ENCODE measurements around the gene DFFA.
A peak's percentile ranks its signal among the peaks of the same experiment; 100 is the strongest.

DFFA gene

GRCh38 chr1:10472220-10473144 lies at the start of gene DFFA:
Gene DFFA (minus strand): TSS chr1:10472529. CDS start chr1:10472458, 71 bp downstream.
- Mint-ChIP-seq H3K27ac (peak within 1 kb of the TSS; percentile 96), H3K4me1 (peaks cover 56% of the 10 kb centered on the region), H3K9me3 (peaks cover 2% of the 10 kb centered on the region), H3K27me3 (no peaks in the 10 kb centered on the region), H3K4me3 (peak within 1 kb of the TSS; percentile 98), H3K36me3 (peaks cover 9% of the 10 kb centered on the region)
- peak; percentile 93 for ATAC-seq

- ATAC-seq: no peak
- H3K4me3 Mint-ChIP-seq: no peak overlapping the region
- H3K27me3 Mint-ChIP-seq: no peaks in the 10 kb centered on the region
- H3K36me3 Mint-ChIP-seq: peaks cover 38% of the 10 kb centered on the region
- no peaks in the 10 kb centered on the region for H3K9me3 Mint-ChIP-seq
- H3K4me1 Mint-ChIP-seq: peaks cover 41% of the 10 kb centered on the region
- peak overlapping the region; percentile 48 for H3K27ac Mint-ChIP-seq
Measured at GRCh38 chr1:10521537-10522157, 49.3 kb upstream of the DFFA start.

- peaks cover 45% of the 10 kb centered on the region for H3K4me1 Mint-ChIP-seq
- no peaks in the 10 kb centered on the region for H3K27me3 Mint-ChIP-seq
- no peaks in the 10 kb centered on the region for H3K9me3 Mint-ChIP-seq
- H3K36me3 Mint-ChIP-seq: peaks cover 38% of the 10 kb centered on the region
- no peak for ATAC-seq
- peak overlapping the region; percentile 48 for H3K27ac Mint-ChIP-seq
- no peak overlapping the region for H3K4me3 Mint-ChIP-seq
Measured at GRCh38 chr1:10520952-10521351, 48.6 kb upstream of the DFFA start.

GRCh38 chr1:10520497-10520896 lies 48.2 kb upstream of the DFFA start:
- no peak for ATAC-seq
- H3K36me3 Mint-ChIP-seq: peaks cover 38% of the 10 kb centered on the region
- peaks cover 50% of the 10 kb centered on the region for H3K4me1 Mint-ChIP-seq
- no peaks in the 10 kb centered on the region for H3K9me3 Mint-ChIP-seq
- H3K4me3 Mint-ChIP-seq: no peak overlapping the region
- no peaks in the 10 kb centered on the region for H3K27me3 Mint-ChIP-seq
- H3K27ac Mint-ChIP-seq: peak overlapping the region; percentile 48

GRCh38 chr1:10519016-10519417 lies 46.7 kb upstream of the DFFA start:
- Mint-ChIP-seq H3K4me3 (no peak overlapping the region), H3K36me3 (peaks cover 35% of the 10 kb centered on the region), H3K27me3 (no peaks in the 10 kb centered on the region), H3K4me1 (peaks cover 57% of the 10 kb centered on the region), H3K9me3 (no peaks in the 10 kb centered on the region), H3K27ac (no peak overlapping the region)
- ATAC-seq: no peak

- peak; percentile 58 for ATAC-seq
- Mint-ChIP-seq H3K27ac (peak overlapping the region; percentile 12), H3K36me3 (peaks cover 32% of the 10 kb centered on the region), H3K4me3 (no peak overlapping the region), H3K4me1 (peaks cover 68% of the 10 kb centered on the region), H3K9me3 (no peaks in the 10 kb centered on the region), H3K27me3 (no peaks in the 10 kb centered on the region)
Measured at GRCh38 chr1:10517677-10517982, 45.3 kb upstream of the DFFA start.

GRCh38 chr1:10516925-10517676 lies 44.8 kb upstream of the DFFA start:
- Mint-ChIP-seq H3K27me3 (no peaks in the 10 kb centered on the region), H3K27ac (peak overlapping the region; percentile 12), H3K4me3 (no peak overlapping the region), H3K4me1 (peaks cover 67% of the 10 kb centered on the region), H3K36me3 (peaks cover 32% of the 10 kb centered on the region), H3K9me3 (no peaks in the 10 kb centered on the region)
- ATAC-seq: no peak

GRCh38 chr1:10515976-10516750 lies 43.8 kb upstream of the DFFA start:
- H3K36me3 Mint-ChIP-seq: peaks cover 30% of the 10 kb centered on the region
- no peaks in the 10 kb centered on the region for H3K9me3 Mint-ChIP-seq
- H3K27me3 Mint-ChIP-seq: no peaks in the 10 kb centered on the region
- H3K4me1 Mint-ChIP-seq: peaks cover 67% of the 10 kb centered on the region
- ATAC-seq: no peak
- H3K27ac Mint-ChIP-seq: no peak overlapping the region
- no peak overlapping the region for H3K4me3 Mint-ChIP-seq

GRCh38 chr1:10515301-10515975 lies 43.1 kb upstream of the DFFA start:
- Mint-ChIP-seq H3K27ac (no peak overlapping the region), H3K9me3 (no peaks in the 10 kb centered on the region), H3K27me3 (no peaks in the 10 kb centered on the region), H3K4me3 (no peak overlapping the region), H3K4me1 (peaks cover 68% of the 10 kb centered on the region), H3K36me3 (peaks cover 24% of the 10 kb centered on the region)
- ATAC-seq: no peak

- Mint-ChIP-seq H3K4me3 (no peak overlapping the region), H3K9me3 (no peaks in the 10 kb centered on the region), H3K4me1 (peaks cover 76% of the 10 kb centered on the region), H3K27me3 (no peaks in the 10 kb centered on the region), H3K27ac (no peak overlapping the region), H3K36me3 (peaks cover 20% of the 10 kb centered on the region)
- ATAC-seq: no peak
Measured at GRCh38 chr1:10514490-10515235, 42.3 kb upstream of the DFFA start.

GRCh38 chr1:10513199-10513598 lies 40.9 kb upstream of the DFFA start:
- Mint-ChIP-seq H3K4me3 (no peak overlapping the region), H3K4me1 (peaks cover 79% of the 10 kb centered on the region), H3K27me3 (no peaks in the 10 kb centered on the region), H3K36me3 (peaks cover 9% of the 10 kb centered on the region), H3K27ac (no peak overlapping the region), H3K9me3 (no peaks in the 10 kb centered on the region)
- ATAC-seq: no peak

- H3K4me1 Mint-ChIP-seq: peaks cover 80% of the 10 kb centered on the region
- H3K27ac Mint-ChIP-seq: peak overlapping the region; percentile 81
- ATAC-seq: no peak
- H3K27me3 Mint-ChIP-seq: no peaks in the 10 kb centered on the region
- no peaks in the 10 kb centered on the region for H3K36me3 Mint-ChIP-seq
- peak overlapping the region; percentile 52 for H3K4me3 Mint-ChIP-seq
- H3K9me3 Mint-ChIP-seq: no peaks in the 10 kb centered on the region
Measured at GRCh38 chr1:10511494-10511885, 39.2 kb upstream of the DFFA start.

GRCh38 chr1:10510520-10511493 lies 38.5 kb upstream of the DFFA start:
- Mint-ChIP-seq H3K27ac (peak overlapping the region; percentile 81), H3K4me3 (peak overlapping the region; percentile 52), H3K9me3 (no peaks in the 10 kb centered on the region), H3K36me3 (no peaks in the 10 kb centered on the region), H3K4me1 (peaks cover 78% of the 10 kb centered on the region), H3K27me3 (no peaks in the 10 kb centered on the region)
- ATAC-seq: peak; percentile 98

Measured in stimulated activated memory B cell treated with anti-CD40 and anti-IgM and Interleukin-4, amounts not matched to agents 10 μg/mL and 1 μg/mL and 100 μg/mL, for 72 hours (primary cell).